ENCODE measurements around the gene RAD51D.

DNA sequence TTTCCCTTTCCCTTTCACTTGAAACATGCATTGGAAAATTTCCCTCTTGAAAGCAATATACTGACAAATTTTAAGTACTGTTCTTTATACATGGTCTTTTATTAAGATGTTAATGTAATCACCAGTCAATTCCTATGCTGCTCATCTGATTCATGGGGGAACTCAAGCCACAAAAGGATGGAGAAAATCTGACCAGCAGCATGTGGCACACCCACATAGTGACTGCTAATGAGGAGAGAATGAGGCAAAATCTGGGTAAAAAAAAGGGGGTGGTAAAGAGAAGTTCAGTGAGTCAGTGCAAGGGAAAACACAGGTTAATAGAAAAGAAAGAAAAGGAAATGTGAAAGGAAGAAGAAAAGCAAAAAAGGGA is 67.4 kb downstream of the RAD51D start:
- TF ChIP-seq, protein P1, sequence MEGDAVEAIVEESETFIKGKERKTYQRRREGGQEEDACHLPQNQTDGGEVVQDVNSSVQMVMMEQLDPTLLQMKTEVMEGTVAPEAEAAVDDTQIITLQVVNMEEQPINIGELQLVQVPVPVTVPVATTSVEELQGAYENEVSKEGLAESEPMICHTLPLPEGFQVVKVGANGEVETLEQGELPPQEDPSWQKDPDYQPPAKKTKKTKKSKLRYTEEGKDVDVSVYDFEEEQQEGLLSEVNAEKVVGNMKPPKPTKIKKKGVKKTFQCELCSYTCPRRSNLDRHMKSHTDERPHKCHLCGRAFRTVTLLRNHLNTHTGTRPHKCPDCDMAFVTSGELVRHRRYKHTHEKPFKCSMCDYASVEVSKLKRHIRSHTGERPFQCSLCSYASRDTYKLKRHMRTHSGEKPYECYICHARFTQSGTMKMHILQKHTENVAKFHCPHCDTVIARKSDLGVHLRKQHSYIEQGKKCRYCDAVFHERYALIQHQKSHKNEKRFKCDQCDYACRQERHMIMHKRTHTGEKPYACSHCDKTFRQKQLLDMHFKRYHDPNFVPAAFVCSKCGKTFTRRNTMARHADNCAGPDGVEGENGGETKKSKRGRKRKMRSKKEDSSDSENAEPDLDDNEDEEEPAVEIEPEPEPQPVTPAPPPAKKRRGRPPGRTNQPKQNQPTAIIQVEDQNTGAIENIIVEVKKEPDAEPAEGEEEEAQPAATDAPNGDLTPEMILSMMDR (IDR thresholded peaks at IDR 0.05; ENCODE audit: extremely low read depth in 1 of 2, insufficient read depth in 1 of 2, low read depth in 1 of 2, low read length in 2 of 2), result no peak
- TF ChIP-seq POLR2A (IDR thresholded peaks at IDR 0.05; ENCODE audit: low read depth, low read length), result no peak
- no peak for TF ChIP-seq POLR2AphosphoS5 (IDR thresholded peaks at IDR 0.05; ENCODE audit: insufficient read depth, low read depth, low read length)
- TF ChIP-seq, protein P2, sequence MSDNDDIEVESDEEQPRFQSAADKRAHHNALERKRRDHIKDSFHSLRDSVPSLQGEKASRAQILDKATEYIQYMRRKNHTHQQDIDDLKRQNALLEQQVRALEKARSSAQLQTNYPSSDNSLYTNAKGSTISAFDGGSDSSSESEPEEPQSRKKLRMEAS (IDR thresholded peaks at IDR 0.05; ENCODE audit: insufficient read depth, insufficient read length), result no peak
- TF ChIP-seq EZH2 (IDR thresholded peaks at IDR 0.05; ENCODE audit: borderline replicate concordance, low read depth, low read length, severe bottlenecking), result no peak
- TF ChIP-seq GATA2 (IDR thresholded peaks at IDR 0.05; ENCODE audit: insufficient read depth, insufficient read length, low read depth, low read length), result no peak
- no peak for TF ChIP-seq FOS (IDR thresholded peaks at IDR 0.05; ENCODE audit: borderline replicate concordance, insufficient read depth, low read length)

Data from endothelial cell of umbilical vein (primary cell).